GM19239 (cell line): ENCODE data around the gene IGSF3.
"Not testable (repeated sequence)": the region's sequence is repeated elsewhere in the genome, so short reads cannot be mapped to it uniquely, and the experiment has no call there.

ENCODE experiments used
- DNase-seq: peaks from one replicate; pipeline ENCODE4 v3.0.0; 2011; ENCODE audit warnings: low spot score; ENCODE audit not compliant: insufficient read length
- FAIRE-seq: peaks from 2 replicates; lab custom pipeline; 2011; peaks lifted over from hg19 to GRCh38; lab: Jason Lieb, UNC

The IGSF3 gene

DNA sequence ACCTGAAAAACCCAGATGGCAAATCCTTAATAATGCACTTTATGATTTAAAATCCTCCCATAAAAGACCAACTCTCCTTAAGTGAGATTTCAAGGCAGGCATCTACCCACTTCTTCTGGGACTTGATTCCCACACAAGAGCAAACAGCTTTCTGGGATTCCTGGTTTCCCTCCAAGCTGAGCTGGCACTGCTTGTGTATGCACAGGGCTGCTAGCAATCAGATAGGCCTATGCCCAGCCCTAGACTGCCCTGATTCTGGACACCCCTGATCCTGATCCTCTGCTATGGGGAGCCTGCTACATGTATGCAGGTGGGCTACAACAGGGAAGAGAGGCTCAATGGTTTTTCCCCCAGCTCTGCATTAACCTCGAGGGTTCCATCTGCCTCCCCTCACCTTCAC lies 60.1 kb downstream of the IGSF3 start:
- FAIRE-seq, result not testable (repeated sequence)

GRCh38 chr1:116606067-116606466 lies 61.5 kb downstream of the IGSF3 start:
- not testable (repeated sequence) for FAIRE-seq, DNase-seq

More for the DNA sequence above, 60.1 kb downstream of the IGSF3 start:
- not testable (repeated sequence) for DNase-seq

DNA sequence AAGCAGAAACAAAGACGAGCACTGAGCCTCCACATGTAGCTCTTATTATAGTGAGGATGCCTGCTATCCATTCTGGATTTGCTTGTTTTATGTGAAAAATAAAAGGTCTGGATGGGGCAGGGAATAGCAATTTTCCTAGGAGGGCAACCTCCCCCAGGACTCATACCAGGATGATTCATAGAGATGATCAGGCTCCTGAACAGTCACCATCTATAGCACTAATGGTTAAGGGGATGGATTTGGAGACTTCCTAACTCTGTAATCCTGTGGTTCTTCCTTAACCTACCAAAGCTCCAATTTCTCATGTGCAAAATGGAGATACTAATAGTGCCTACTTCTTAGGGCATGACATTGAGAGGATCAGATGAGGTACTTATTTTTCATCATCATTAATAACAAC lies 62.2 kb downstream of the IGSF3 start:
- FAIRE-seq (no peak), DNase-seq (no peak)

DNA sequence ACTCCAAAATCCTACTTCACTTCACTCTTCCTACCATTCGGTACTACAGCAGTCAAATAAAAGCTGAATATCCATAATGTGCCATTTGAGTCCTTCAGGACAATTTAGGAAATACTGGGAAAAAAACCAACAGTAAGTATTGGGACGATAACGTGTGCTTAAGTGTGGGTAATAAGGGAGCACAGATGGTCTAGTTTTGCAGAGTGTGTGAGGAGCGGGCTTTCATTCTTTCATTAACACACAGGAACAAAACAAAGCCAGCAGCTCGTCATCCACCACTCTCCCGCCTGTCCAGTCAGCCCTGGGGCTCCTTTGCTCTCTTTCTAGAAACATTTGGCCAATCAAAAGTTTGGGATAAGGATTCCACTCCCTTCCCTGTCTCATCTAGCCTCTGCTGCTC lies 63.1 kb downstream of the IGSF3 start:
- DNase-seq, FAIRE-seq: not testable (repeated sequence)

- FAIRE-seq, DNase-seq: not testable (repeated sequence)
Measured at GRCh38 chr1:116603646-116604045, 63.9 kb downstream of the IGSF3 start.

DNA sequence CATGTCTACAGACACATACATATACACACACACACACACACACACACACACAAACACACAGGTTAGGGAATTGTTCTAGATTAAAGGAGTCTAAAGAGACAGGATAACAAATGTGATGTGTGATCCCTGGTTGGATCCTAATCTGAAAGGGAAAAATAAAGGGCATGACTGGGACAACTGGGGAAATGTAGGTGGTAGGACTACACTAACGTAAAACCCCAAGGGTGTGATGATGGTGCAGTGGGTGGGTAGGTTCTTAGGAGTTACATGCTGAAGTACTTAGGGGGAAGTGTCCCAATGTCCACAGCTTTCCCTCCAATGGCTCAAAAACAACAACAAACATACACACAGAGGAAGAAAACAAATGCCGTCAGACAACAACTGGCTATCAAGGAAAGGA lies 68.2 kb downstream of the IGSF3 start:
- not testable (repeated sequence) for FAIRE-seq, DNase-seq

DNA sequence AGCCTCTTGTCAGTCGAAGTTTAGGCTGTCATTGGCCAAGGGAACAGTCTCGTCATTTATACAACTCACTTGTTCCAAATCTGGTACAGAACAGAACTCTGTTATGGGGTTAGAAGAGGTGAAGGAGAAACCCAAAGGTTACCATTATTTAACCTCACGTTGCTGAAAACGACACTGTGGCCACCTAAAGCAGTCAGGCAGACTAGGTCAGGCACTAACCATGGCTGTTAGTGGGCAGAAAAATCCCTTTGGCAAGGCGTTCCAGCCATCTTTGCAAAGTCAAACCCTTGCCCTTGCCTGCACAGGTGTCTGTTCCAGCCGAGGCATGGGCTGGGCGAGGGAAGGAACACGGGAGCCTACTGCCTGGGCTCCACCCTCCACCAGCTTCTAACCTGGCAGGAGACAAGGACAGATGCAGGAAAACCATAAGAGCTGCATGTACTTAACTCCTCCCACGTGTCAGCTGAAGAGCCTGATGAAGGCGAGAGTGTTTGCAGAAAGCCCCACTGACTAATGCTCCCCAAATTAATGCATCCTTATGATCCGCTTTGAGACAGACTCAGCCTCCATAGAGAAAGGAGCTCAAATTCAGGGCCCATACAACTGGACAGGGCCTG lies 69.0 kb downstream of the IGSF3 start:
- DNase-seq, FAIRE-seq: not testable (repeated sequence)

GRCh38 chr1:116597388-116597787 lies 70.1 kb downstream of the IGSF3 start:
- not testable (repeated sequence) for DNase-seq, FAIRE-seq

GRCh38 chr1:116596742-116597307 lies 70.7 kb downstream of the IGSF3 start:
- not testable (repeated sequence) for FAIRE-seq, DNase-seq

- DNase-seq, result not testable (repeated sequence)
- peak; percentile 39 for FAIRE-seq
Measured at GRCh38 chr1:116595946-116596741, 71.4 kb downstream of the IGSF3 start.

- not testable (repeated sequence) for FAIRE-seq, DNase-seq
Measured at GRCh38 chr1:116595065-116595840, 72.3 kb downstream of the IGSF3 start.

- not testable (repeated sequence) for DNase-seq, FAIRE-seq
Measured at GRCh38 chr1:116593977-116594376, 73.6 kb downstream of the IGSF3 start.

DNA sequence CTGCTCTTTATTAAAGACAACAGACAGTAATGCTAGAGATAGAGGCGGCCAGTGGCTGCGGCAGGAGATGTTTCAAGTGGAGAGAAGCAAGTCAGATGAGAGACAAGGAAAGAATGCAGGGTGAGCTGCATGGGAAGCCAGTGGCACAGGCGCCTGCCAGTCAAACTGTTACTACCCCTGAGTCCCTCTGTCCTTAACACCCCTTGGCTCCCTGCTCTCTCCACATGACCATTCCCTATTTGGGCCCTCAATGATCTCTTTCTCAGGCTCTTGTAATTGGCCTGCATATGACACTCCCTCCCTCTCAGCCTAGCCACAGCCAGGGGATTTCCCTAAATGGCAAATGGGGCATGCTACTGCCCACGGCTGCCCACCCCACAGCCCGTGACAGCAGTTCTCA lies 74.1 kb downstream of the IGSF3 start:
- not testable (repeated sequence) for DNase-seq, FAIRE-seq

DNA sequence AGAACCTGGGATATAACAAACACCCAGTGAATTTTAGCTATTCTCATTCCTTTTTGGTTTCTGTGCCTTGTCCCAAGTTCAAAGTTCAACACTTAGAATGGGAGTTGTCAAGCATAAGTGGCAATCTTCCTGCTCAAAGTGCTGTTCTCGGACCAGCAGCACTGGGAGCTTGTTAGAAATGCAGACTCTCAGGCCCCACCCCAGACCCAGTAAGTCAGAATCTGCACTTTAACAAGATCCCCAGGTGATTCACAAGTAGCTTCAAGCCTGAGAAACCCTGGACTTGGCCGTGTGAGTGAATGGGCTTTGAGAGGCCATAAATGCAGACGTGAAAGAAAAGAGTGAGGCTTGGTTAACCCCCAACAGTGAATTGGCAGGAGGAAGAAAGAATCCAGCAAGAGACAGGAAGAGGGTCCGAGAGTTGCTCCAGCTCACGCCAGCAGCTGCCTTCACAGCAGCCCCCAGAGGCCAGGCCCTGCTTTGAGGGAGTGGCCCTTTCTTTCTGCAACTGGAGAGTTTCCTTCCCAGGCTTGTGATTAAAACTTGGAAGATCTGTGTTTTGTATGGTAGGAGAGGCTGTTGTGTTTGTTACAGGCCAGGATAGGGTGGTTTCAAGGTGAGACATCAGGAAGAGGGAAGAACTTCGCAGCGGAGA lies 75.5 kb downstream of the IGSF3 start:
- DNase-seq, FAIRE-seq: not testable (repeated sequence)

DNA sequence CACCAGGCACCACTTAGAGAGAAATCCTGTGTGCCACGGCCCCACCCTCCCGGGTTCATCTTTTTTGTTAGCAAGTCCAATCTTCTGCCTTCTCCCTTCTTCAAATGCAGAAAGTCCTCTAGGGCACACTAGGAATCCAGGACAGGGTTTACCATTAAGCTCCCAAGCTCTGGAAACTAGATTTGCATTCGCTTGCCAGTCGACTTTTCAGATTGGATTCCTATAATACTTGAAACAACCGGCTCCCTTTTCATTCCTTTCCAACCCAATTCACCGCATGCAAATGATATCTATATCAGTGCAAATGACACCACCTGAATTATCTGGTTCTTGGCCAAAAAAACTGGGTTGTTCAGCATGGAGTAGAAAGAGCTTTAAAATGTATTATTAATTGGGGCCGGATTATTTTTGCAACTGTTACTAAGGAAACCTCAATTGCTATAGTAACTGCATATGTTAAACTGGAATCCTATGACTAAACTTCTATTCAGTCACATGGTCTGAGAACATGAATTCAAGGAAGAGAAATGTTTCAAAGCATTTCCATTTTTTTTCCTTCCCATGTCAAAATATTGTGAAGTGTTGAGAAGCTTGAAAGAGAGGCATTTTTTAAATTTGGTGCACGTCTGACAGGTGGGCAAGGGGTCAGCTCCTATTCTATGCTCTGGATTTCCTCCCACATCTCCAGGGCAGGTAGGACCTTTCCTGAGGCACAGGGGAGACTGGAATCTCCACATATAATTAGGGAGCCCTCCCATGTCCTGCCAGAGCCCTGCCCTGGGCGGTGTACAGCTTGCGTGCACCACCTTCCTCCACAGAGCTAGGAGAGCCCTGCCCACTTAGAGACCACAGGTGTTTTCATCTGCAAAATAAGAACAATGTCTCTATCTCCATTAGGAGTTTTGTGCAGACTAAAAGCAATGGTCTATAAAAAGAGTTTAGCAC lies 76.3 kb downstream of the IGSF3 start:
- not testable (repeated sequence) for FAIRE-seq

GRCh38 chr1:116590359-116591005 lies 77.1 kb downstream of the IGSF3 start:
- not testable (repeated sequence) for FAIRE-seq, DNase-seq

More for the DNA sequence above, 76.3 kb downstream of the IGSF3 start:
- DNase-seq, result not testable (repeated sequence)

DNA sequence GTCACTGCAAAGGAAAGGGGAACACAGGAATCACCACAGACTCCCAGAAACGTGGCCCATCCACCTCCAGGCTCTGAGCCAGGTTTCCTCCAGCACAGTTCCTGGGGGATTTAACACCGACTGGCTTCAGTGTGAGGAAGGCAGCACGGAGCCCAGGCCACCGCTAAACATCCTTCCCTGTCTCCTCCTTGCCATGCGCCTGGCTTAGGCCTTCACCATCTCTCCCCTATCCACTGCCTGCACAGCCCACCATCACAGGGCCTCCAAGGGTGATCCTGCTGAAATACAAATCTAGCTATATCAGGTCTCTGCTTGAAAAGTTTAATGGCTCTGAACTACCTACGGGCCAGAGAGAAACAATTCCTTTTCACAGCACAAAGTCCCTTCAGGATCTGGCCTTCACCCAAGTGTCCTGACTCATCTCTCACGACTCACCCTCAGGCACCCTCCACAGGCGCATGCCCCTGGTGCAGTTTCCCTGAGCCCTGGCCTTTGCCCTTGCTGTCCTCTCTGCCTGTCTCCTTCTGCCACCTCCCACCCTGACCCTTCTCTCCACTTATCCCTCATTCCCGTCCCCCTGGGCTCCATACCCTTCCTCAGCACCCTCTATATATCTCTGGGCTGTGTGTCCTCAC lies 78.3 kb downstream of the IGSF3 start:
- not testable (repeated sequence) for DNase-seq, FAIRE-seq
